Measurements from ENCODE around the gene DCAF8.

Gene DCAF8

DNA sequence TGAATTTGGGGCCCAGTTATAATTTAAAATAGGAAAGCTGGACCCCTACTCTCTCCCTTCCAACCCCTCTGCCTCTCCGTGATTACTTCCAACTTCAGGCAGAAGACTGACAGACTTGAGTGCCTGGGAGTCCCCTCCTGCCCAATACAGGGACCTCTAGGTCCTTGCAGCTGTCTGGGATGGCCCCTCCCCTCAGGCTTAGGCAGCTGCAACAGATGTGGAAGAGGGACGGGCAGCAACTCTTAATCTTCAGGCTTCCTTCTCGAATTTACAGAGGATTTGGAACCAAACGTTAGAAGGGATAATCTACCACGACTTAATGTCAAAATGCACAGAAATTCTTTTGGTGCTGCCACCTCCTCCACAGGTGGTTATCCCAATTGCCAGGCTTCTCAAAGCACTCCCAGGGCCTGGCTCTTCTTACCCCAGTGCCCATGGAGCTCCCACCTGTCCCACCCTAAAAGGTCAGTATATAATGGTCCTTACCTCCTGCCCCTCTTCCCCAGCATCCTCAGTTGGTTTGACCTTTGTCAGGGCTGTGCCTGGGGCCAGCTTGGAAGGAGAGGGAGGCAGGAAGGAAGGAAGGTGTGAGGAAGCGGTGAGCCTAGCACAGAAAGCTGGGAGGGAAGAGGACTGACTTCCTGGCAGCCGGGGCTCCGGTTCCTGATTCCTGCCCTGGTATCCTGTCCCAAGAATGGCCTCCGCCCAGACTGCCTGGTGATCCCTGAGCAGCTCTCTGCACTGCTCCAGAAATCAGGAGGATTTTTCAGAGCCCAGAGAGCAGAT, 54.4 kb downstream of the DCAF8 start:
- TF ChIP-seq, protein P1, sequence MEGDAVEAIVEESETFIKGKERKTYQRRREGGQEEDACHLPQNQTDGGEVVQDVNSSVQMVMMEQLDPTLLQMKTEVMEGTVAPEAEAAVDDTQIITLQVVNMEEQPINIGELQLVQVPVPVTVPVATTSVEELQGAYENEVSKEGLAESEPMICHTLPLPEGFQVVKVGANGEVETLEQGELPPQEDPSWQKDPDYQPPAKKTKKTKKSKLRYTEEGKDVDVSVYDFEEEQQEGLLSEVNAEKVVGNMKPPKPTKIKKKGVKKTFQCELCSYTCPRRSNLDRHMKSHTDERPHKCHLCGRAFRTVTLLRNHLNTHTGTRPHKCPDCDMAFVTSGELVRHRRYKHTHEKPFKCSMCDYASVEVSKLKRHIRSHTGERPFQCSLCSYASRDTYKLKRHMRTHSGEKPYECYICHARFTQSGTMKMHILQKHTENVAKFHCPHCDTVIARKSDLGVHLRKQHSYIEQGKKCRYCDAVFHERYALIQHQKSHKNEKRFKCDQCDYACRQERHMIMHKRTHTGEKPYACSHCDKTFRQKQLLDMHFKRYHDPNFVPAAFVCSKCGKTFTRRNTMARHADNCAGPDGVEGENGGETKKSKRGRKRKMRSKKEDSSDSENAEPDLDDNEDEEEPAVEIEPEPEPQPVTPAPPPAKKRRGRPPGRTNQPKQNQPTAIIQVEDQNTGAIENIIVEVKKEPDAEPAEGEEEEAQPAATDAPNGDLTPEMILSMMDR (IDR thresholded peaks at IDR 0.05; ENCODE audit: borderline replicate concordance, control extremely low read depth, extremely low read depth, insufficient read depth, missing control alignments) = no peak
- DNase-seq (ENCODE audit: low spot score) = no peak
- in situ Hi-C loops (cut with MboI; ENCODE audit: low sequenced_read_pairs, unreplicated experiment) = no loop called here

DNA sequence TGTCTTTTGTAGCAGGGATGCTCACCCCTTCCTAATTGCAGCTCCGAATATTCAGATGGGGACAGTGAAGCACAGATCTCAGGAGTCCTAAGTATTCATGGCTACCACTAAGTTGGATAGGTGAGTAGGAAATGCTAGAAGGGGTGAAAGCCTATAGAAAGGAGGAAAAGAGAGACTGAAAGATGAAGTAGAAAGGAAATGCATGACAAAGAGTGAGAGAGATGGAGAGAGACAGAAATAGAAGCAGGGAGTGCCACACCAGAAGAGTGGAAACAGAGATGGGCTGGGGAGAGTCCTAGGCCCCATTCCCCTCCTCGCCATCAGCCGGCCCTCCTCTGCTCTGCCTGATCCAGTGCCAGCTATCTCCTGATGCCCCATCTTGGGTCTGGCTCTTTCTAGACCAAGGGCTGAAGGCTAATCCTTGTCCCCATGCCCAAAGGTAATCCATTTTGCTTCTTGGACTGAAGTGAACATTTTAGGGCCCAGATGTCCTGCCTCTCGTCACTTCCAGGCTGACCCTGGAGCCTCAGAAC, 55.2 kb downstream of the DCAF8 start:
- DNase-seq (ENCODE audit: low spot score) = no peak
- in situ Hi-C loops (cut with MboI; ENCODE audit: low sequenced_read_pairs, unreplicated experiment) = no loop called here
- TF ChIP-seq, protein P1 (IDR thresholded peaks at IDR 0.05; ENCODE audit: borderline replicate concordance, control extremely low read depth, extremely low read depth, insufficient read depth, missing control alignments) = no peak

DNA sequence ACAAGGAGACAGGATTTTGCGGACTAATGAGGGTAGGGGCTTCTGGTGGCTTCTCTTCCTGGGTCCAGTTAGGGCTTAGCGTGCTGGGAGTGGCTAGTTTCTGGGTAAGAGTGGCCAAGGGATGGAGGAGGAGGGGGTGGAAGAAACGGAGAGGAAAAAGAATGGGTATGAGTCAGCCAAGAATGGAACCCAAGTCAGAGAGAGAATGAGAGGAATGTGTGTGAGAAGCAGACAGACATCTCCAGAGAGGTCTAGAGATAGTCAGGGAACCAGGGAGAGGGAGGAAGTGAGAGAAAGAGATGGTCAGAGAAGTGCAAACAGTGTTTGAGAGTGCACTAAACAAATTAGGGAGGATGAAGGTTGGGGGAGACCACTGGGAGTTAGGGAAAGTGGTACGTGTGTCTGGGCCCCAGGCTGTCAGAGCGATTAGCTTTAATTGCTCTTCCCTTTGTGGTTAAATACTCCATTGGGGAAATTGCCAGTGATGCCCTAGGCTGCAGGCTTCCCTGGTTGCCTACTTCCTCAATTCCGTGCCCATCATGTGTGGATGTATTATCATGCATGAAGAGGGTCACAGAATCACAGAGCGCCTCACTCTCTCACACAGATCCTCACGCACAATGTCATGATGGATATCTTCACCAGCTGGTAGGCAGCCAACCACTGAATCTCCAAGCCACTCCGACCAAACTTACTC, 55.8 kb downstream of the DCAF8 start:
- no peak for DNase-seq (ENCODE audit: low spot score)
- in situ Hi-C loops (cut with MboI; ENCODE audit: low sequenced_read_pairs, unreplicated experiment) = no loop called here
- TF ChIP-seq, protein P1 (IDR thresholded peaks at IDR 0.05; ENCODE audit: borderline replicate concordance, control extremely low read depth, extremely low read depth, insufficient read depth, missing control alignments) = no peak

DNA sequence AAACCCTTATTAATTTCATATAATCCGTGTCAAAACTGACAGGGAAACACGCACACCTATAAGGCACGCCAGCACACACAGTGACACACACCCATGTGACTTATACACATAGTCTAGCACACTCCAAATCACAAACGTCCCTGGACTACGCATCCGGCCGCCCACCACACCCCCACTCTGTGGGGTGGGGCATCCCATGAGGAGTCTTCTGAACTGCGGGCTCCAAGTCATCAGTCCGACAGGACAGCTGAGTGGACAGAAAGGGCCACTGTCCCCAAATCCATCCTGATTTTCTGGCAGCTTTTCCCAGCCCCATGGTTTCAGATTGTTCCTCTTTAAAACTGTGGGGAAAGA, 56.3 kb downstream of the DCAF8 start:
- peak; percentile 66 for DNase-seq (ENCODE audit: low spot score)
- in situ Hi-C loops (cut with MboI; ENCODE audit: low sequenced_read_pairs, unreplicated experiment) = no loop called here

DNA sequence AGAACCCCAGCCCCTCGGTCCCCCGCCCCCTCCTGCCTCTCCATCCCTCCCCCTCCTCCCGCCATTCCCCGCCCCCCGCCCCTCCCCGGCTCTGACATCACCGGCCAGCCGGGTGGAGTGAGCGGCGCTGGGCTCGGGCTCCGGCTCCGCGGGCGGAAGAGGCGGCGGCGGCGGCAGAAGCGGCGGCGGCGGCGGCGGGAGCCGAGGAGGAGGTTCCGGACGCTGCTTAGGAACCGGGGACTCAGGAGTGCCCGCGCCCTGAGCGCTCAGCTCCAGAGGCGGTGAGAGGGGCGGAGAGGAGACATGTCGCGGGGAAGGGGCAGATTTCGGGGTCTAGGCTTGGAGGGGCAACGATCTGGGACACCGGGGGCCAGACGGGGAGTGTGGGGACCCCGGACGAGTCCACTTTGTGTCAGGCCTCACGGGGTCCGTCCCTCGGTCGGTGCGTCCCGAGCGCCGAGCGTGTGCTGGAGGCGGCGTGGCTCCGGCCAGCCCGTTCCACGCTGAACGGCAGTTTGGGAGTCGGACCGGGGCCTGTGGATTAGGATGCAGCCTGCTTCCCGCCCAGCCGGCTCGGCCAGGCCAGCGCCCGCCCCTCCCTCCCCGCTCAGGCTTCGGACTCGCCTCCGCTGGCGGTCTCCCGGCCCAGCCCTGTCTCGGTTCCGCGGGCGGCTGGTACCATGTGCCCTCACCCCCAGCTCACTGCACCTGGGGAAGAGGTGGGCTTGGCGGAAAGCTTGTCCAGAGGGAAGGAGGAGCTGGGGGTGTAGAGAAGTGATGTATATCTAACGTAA, 56.9 kb downstream of the DCAF8 start, which contains the start of gene PEA15:
PEA15 (plus strand) TSS at position 143 of the 794 bp plus-strand sequence. CDS start 6,161 bp downstream, outside the sequence.
- TF ChIP-seq, protein P1 (IDR thresholded peaks at IDR 0.05; ENCODE audit: borderline replicate concordance, control extremely low read depth, extremely low read depth, insufficient read depth, missing control alignments) = no peak
- DNase-seq (ENCODE audit: low spot score) = peak; percentile 90
- in situ Hi-C loops (cut with MboI; ENCODE audit: low sequenced_read_pairs, unreplicated experiment) = no loop called here

More for the DNA sequence above, 56.3 kb downstream of the DCAF8 start:
- TF ChIP-seq, protein P1 (IDR thresholded peaks at IDR 0.05; ENCODE audit: borderline replicate concordance, control extremely low read depth, extremely low read depth, insufficient read depth, missing control alignments) = no peak
